ENCODE data around the gene SLC35F1.

Gene SLC35F1

GRCh38 chr6:118203545-118203944 lies 296.5 kb downstream of the SLC35F1 start:
- Histone ChIP-seq H3K27me3 (ENCODE audit: insufficient read depth, poor library complexity, severe bottlenecking) (no peaks in the 10 kb centered on the region), H3K4me3 (ENCODE audit: severe bottlenecking) (no peak overlapping the region), H3K9me3 (ENCODE audit: severe bottlenecking) (no peaks in the 10 kb centered on the region), H3K27ac (ENCODE audit: poor library complexity, severe bottlenecking) (no peak overlapping the region), H3K4me1 (ENCODE audit: insufficient read depth, poor library complexity, severe bottlenecking) (no peaks in the 10 kb centered on the region), H3K36me3 (ENCODE audit: low read depth) (no peaks in the 10 kb centered on the region)
- ATAC-seq (ENCODE audit: low read depth): no peak
- no peak for DNase-seq (ENCODE audit: low spot score)
- TF ChIP-seq CTCF (IDR thresholded peaks at IDR 0.05; ENCODE audit: poor library complexity, severe bottlenecking): no peak

- DNase-seq (ENCODE audit: low spot score) (no peak), ATAC-seq (ENCODE audit: low read depth) (no peak)
- TF ChIP-seq CTCF (IDR thresholded peaks at IDR 0.05; ENCODE audit: poor library complexity, severe bottlenecking): no peak
- no peak overlapping the region for H3K4me3 ChIP-seq (ENCODE audit: severe bottlenecking)
- no peaks in the 10 kb centered on the region for H3K27me3 ChIP-seq (ENCODE audit: insufficient read depth, poor library complexity, severe bottlenecking)
- no peaks in the 10 kb centered on the region for H3K4me1 ChIP-seq (ENCODE audit: insufficient read depth, poor library complexity, severe bottlenecking)
- no peaks in the 10 kb centered on the region for H3K36me3 ChIP-seq (ENCODE audit: low read depth)
- H3K9me3 ChIP-seq (ENCODE audit: severe bottlenecking): no peaks in the 10 kb centered on the region
- no peak overlapping the region for H3K27ac ChIP-seq (ENCODE audit: poor library complexity, severe bottlenecking)
Observed at GRCh38 chr6:118206221-118206620, 299.2 kb downstream of the SLC35F1 start.

- no peak for DNase-seq (ENCODE audit: low spot score)
- no peak overlapping the region for H3K4me3 ChIP-seq (ENCODE audit: severe bottlenecking)
- ATAC-seq (ENCODE audit: low read depth): no peak
- TF ChIP-seq CTCF (IDR thresholded peaks at IDR 0.05; ENCODE audit: poor library complexity, severe bottlenecking): no peak
- H3K4me1 ChIP-seq (ENCODE audit: insufficient read depth, poor library complexity, severe bottlenecking): no peaks in the 10 kb centered on the region
- H3K27me3 ChIP-seq (ENCODE audit: insufficient read depth, poor library complexity, severe bottlenecking): no peaks in the 10 kb centered on the region
- no peaks in the 10 kb centered on the region for H3K36me3 ChIP-seq (ENCODE audit: low read depth)
- no peak overlapping the region for H3K27ac ChIP-seq (ENCODE audit: poor library complexity, severe bottlenecking)
- no peaks in the 10 kb centered on the region for H3K9me3 ChIP-seq (ENCODE audit: severe bottlenecking)
Observed at GRCh38 chr6:118207947-118208346, 300.9 kb downstream of the SLC35F1 start.

GRCh38 chr6:118212451-118213173 lies 305.5 kb downstream of the SLC35F1 start:
- DNase-seq (ENCODE audit: low spot score) (no peak), ATAC-seq (ENCODE audit: low read depth) (no peak)
- no peak overlapping the region for H3K4me3 ChIP-seq (ENCODE audit: severe bottlenecking)
- no peaks in the 10 kb centered on the region for H3K27me3 ChIP-seq (ENCODE audit: insufficient read depth, poor library complexity, severe bottlenecking)
- TF ChIP-seq CTCF (IDR thresholded peaks at IDR 0.05; ENCODE audit: poor library complexity, severe bottlenecking): no peak
- no peaks in the 10 kb centered on the region for H3K9me3 ChIP-seq (ENCODE audit: severe bottlenecking)
- no peak overlapping the region for H3K27ac ChIP-seq (ENCODE audit: poor library complexity, severe bottlenecking)
- no peaks in the 10 kb centered on the region for H3K36me3 ChIP-seq (ENCODE audit: low read depth)
- no peaks in the 10 kb centered on the region for H3K4me1 ChIP-seq (ENCODE audit: insufficient read depth, poor library complexity, severe bottlenecking)

- Histone ChIP-seq H3K27me3 (ENCODE audit: insufficient read depth, poor library complexity, severe bottlenecking) (no peaks in the 10 kb centered on the region), H3K9me3 (ENCODE audit: severe bottlenecking) (no peaks in the 10 kb centered on the region), H3K27ac (ENCODE audit: poor library complexity, severe bottlenecking) (no peak overlapping the region), H3K4me1 (ENCODE audit: insufficient read depth, poor library complexity, severe bottlenecking) (no peaks in the 10 kb centered on the region), H3K4me3 (ENCODE audit: severe bottlenecking) (no peak overlapping the region), H3K36me3 (ENCODE audit: low read depth) (no peaks in the 10 kb centered on the region)
- DNase-seq (ENCODE audit: low spot score) (no peak), ATAC-seq (ENCODE audit: low read depth) (no peak)
- TF ChIP-seq CTCF (IDR thresholded peaks at IDR 0.05; ENCODE audit: poor library complexity, severe bottlenecking): no peak
Observed at GRCh38 chr6:118215269-118215668, 308.2 kb downstream of the SLC35F1 start.

All from RWPE2 (cell line).